Fibroblast of peridontal ligament (primary cell): Measurements from ENCODE around the gene EFCAB6.
A peak's percentile ranks its signal among the peaks of the same experiment; 100 is the strongest.

Experiments
- DNase-seq: peaks from one replicate; pipeline ENCODE4 v3.0.0-alpha.2; 2010; ENCODE audit errors: extremely low read depth

The EFCAB6 gene

GRCh38 chr22:43583501-43583900 is 228.6 kb downstream of the EFCAB6 start:
- no peak for DNase-seq

- no peak for DNase-seq
Measured at GRCh38 chr22:43582394-43582793, 229.7 kb downstream of the EFCAB6 start.

- DNase-seq: no peak
Measured at GRCh38 chr22:43580271-43580750, 231.8 kb downstream of the EFCAB6 start.

GRCh38 chr22:43574738-43575137 is 237.4 kb downstream of the EFCAB6 start:
- no peak for DNase-seq

- DNase-seq: no peak
Measured at GRCh38 chr22:43572710-43573109, 239.4 kb downstream of the EFCAB6 start.

- DNase-seq: no peak
Measured at GRCh38 chr22:43571181-43571580, 240.9 kb downstream of the EFCAB6 start.

GRCh38 chr22:43570531-43571165 is 241.5 kb downstream of the EFCAB6 start:
- no peak for DNase-seq

- DNase-seq: no peak
Measured at GRCh38 chr22:43569111-43569510, 243.0 kb downstream of the EFCAB6 start.

- DNase-seq: no peak
Measured at GRCh38 chr22:43567691-43568324, 244.3 kb downstream of the EFCAB6 start.

GRCh38 chr22:43566561-43567332 is 245.4 kb downstream of the EFCAB6 start:
- DNase-seq: no peak

- peak; percentile 1 for DNase-seq
Measured at GRCh38 chr22:43566021-43566420, 246.1 kb downstream of the EFCAB6 start.

GRCh38 chr22:43564859-43565258 is 247.2 kb downstream of the EFCAB6 start:
- DNase-seq: no peak

GRCh38 chr22:43563571-43563970 is 248.5 kb downstream of the EFCAB6 start:
- DNase-seq: no peak

- no peak for DNase-seq
Measured at GRCh38 chr22:43562843-43563242, 249.3 kb downstream of the EFCAB6 start.

GRCh38 chr22:43561415-43562178 is 250.5 kb downstream of the EFCAB6 start:
- no peak for DNase-seq

GRCh38 chr22:43560651-43561050 is 251.5 kb downstream of the EFCAB6 start:
- DNase-seq: no peak

- DNase-seq: no peak
Measured at GRCh38 chr22:43555561-43556515, 256.3 kb downstream of the EFCAB6 start.

GRCh38 chr22:43554694-43555365 is 257.3 kb downstream of the EFCAB6 start:
- DNase-seq: no peak

GRCh38 chr22:43554259-43554636 is 257.9 kb downstream of the EFCAB6 start:
- DNase-seq: no peak
